ENCODE measurements around the gene ALDH16A1.
"Not testable (repeated sequence)": the region's sequence is repeated elsewhere in the genome, so short reads cannot be mapped to it uniquely, and the experiment has no call there.

Gene ALDH16A1

GRCh38 chr19:49440439-49441209 is 12.4 kb upstream of the ALDH16A1 start:
- DNase-seq (ENCODE audit: low read depth in 2 of 2), result no peak

DNA sequence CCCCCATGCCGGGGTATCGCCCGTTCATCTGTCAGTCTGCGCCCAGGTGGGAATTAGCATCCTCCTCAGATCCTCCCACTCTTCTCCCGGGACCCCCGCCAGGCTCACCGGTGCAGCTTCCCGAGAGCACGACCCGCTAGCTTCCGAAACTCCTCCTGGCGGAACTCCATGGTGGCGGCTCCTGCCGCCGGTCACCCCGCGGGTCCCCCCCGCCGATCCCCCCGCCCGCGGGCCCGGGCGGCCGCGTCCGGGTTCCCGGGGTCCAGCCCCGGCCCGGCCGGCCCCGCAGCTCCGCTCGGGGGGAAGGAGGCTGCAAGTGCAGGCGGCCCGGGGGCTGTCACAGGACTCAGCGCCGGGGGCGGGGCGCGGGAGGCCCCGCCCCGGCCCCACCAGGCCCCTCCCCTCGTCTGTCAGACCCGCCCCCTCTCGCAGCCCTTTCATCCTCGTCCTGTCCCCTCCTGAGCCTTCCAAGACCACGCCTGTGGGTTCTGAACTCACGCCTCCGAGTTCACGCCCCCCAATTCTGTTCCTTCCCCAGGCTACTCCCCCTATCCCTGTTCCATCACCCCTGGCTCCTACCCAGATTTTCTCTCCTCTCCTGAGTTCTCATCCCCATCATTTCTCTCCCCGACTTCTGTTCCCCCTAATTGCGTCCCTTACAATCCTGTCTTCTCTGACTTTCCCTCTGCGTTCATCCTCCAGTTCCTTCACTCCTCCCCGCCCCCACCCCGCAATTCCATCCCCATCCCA is 11.6 kb upstream of the ALDH16A1 start, which contains the start of gene SLC17A7:
SLC17A7 (minus strand) TSS at position 318 of the 750 bp plus-strand sequence; CDS start at position 170, 148 bp downstream.
- no peak for DNase-seq (ENCODE audit: low read depth in 2 of 2)

DNA sequence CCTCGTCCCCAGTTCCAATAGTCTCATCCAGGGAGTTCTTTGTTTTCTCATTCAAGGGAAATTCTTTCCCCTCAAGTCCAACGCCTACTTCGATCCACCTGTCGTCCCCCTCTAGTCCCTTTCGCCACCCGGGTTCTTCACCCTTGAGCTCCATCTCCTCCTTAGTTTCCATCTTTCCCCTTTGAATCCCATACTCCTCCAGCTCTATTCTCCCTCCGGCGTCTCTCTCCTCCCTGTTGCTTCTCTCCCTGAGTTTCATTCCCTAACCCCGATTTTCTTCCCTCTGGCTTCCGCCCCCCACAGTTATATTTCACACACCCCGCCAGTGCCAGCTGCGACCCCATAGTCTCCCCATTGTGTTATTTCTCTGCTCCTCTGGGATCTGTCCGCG is 11.1 kb upstream of the ALDH16A1 start:
- DNase-seq (ENCODE audit: low read depth in 2 of 2), result no peak

DNA sequence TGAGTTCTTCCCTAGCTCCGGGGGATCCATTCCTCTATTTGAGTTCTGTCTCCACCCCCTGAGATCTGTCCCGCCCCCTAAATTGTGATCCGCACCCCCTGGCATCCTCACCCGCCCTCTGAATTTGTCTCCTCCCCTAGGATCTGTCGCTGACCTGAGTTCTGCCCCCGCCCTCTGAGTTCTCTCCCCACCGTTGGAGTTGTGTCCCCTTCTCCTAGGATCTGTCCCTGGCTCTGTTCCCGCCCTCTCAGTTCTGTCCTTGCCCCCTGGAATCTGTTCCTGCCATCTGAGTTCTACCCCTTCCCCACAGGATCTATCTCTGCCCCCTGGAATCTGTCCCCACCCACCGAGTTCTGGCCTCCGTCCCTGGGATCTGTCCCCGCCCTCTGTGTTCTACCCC is 10.7 kb upstream of the ALDH16A1 start:
- no peak for DNase-seq (ENCODE audit: low read depth in 2 of 2)

DNA sequence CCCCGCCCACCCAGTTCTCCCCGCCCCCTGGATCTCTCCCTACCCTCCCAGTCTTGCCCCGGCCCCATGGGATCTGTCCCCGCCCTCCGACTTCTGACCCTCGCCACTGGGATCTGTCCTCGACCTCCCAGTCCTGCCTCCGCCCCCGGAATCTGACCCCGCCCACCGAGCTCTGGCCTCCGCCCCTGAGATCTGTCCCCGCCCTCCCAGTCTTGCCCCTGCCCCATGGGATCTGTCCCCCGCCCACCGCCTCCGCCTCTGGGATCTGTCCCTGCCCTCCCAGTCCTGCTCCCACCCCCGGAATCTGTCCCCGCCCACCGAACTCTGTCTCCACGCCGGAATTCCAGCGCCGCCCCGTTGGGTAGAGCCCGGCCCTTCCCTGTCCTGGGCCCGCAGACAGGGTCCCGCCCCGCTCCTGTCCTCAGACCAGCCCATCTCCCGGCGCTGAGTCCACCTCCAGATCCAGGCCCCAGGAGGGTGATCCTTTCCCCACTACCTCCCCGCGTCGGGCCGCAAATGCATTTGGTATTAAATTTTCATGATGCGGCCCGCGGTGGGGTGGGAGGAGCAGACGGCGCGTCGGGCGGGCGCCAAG is 10.2 kb upstream of the ALDH16A1 start:
- DNase-seq (ENCODE audit: low read depth in 2 of 2), result no peak

DNA sequence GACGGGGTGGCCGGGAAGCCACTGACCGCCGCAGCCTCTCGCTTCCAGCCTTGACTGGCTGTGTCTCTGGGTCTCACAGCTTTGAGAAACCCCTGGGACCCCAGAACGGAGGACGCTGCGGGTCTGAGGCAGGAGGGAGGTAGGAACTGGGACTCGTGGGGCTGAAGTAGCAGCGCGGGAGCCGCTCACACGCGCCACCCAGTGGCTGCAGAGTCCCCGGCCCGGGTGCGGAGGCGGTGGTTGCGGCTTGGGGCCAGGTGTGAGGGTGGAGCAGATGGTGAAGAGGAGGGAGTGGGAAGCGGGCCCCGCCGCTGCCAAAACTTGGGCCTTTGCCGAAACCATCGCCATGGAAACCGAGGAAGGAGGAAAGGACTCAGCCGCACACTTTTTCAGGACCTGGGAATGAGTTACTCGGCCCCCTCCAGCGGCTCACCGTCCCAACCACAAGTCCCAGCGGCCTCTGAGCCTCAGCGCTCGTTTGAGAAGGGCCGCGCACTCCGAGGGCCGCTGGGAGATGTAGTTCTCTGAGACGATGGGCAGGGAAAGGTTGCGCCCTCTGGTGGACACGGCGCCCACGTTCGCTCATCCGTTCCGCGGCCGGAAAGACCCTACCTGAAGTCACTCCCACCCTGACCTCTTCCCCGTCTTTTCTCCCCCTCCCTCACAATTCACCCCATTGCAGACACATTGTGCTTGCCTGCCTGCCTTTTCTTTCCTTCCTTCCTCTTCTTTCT is 9.5 kb upstream of the ALDH16A1 start:
- DNase-seq (ENCODE audit: low read depth in 2 of 2), result peak; percentile 83 to 89

- DNase-seq (ENCODE audit: low read depth in 2 of 2), result not testable (repeated sequence)
These were observed 8.8 kb upstream of the ALDH16A1 start for GRCh38 chr19:49444100-49444700.

DNA sequence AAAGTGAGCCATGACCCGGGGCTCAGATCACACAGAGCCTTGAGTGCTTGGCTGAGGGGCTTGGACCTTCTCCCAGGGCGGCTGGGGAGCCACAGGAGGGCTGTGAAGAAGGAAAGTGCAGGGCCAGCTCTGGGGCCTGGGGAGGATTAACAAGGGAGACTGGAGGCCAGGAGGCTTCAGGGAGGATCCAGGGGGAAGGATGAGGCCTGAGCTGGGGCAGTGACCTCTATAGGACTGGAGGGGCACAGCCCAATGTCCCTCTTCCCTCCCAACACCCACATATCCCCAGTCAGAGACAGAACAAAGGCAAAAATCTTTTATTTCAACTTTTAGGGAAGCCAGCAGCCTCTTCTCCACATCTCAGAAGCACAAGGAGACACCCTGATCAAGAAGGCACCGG is 7.0 kb upstream of the ALDH16A1 start:
- DNase-seq (ENCODE audit: low read depth in 2 of 2), result no peak

DNA sequence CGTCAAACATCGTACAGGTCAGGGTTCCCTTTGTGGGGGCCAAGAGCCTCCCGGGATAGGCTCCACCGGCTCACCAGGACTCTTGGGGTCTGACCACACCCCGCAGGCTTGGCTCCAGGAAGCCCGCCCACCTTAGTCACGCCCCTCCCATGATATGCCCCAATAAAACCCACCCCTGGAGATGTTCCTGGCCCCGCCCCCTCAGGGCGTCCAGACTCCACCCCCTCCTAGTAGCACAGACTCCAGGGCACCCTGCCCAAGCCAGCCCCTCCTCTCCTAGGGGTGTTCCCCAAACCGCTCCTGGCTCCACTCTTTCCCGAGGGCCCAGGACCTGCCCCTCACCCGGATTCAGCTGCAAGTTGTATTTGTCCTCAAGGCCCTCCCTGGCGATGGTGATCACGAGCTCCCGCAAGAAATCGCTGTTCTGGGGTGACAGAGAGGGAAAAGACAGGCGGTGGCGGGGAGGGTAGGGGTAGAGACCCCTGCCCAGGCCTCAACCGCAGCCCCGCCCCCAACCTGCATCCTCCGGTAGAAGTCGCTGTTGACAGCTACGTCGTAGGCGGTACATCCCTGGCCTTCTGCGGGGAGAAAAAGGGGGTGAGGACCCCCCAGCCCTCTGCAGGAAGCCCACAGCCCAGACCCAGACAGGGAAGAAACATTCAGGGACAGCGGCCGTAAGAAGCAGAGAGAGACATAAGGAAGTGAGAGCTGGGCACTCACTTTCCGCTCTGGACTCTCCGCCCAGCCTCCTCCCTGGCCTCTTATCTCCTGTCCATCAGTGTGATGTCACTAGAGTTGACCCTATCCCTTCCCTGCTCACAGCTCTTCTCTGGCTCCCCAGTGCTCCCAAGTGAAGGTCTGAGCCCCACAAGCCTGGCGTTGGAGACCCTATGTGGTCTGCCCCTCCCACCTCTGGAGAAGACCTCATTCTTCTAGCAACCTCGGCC is 5.3 kb upstream of the ALDH16A1 start:
- DNase-seq (ENCODE audit: low read depth in 2 of 2), result no peak

DNA sequence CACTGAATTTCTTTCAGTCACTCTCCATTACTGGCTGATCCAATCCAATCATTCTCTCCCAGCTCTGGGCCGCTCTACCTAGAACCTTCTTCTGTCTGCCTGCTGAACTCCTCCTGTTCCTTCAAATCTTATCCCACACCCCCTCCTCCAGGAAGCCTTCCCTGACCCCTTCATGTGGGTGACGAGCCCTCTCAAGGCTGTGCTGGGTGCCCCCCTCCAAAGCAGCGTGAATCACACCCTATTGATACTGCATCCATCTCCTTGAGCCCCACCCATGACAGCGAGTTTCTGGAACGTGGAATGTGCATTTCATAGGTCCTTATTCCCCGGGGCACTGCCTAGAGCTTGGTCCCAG is 4.6 kb upstream of the ALDH16A1 start:
- DNase-seq (ENCODE audit: low read depth in 2 of 2), result no peak

GRCh38 chr19:49450405-49450804 is 2.6 kb upstream of the ALDH16A1 start:
- no peak for DNase-seq (ENCODE audit: low read depth in 2 of 2)

GRCh38 chr19:49451430-49452181 is 1.4 kb upstream of the ALDH16A1 start, which contains the start of gene PIH1D1:
Gene PIH1D1, minus strand, starts transcription at chr19:49451814. Its CDS starts 240 bp downstream, at chr19:49451574.
- DNase-seq (ENCODE audit: low read depth in 2 of 2), result peak; percentile 80 to 89

DNA sequence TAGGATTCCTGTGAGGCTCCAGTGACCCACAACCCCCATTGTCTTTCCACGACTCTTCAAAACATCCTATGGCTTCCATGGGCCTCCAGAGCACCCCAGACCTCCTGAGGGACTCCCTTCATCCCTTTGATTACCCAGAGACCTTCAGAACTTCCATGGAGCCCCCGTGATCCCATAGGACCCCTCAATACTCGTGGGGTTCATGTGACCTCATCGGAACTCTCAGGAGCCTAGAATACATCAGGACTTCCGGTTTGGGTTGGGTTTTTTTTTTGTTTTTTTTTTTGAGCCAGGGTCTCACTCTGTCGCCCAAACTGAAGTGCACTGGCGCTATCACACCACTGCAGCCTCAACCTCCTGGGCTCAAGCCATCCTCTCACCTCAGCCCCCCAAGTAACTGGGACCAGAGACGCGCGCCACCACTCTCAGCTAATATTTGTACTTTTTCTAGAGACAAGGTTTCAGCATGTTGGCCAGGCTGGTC is 774 bp downstream of the ALDH16A1 start:
- DNase-seq (ENCODE audit: low read depth in 2 of 2), result no peak

GRCh38 chr19:49455773-49456172 is 2.7 kb downstream of the ALDH16A1 start:
- DNase-seq (ENCODE audit: low read depth in 2 of 2), result no peak

GRCh38 chr19:49456326-49456725 is 3.3 kb downstream of the ALDH16A1 start:
- DNase-seq (ENCODE audit: low read depth in 2 of 2), result no peak

GRCh38 chr19:49458567-49458903 is 5.5 kb downstream of the ALDH16A1 start:
- no peak for DNase-seq (ENCODE audit: low read depth in 2 of 2)

DNA sequence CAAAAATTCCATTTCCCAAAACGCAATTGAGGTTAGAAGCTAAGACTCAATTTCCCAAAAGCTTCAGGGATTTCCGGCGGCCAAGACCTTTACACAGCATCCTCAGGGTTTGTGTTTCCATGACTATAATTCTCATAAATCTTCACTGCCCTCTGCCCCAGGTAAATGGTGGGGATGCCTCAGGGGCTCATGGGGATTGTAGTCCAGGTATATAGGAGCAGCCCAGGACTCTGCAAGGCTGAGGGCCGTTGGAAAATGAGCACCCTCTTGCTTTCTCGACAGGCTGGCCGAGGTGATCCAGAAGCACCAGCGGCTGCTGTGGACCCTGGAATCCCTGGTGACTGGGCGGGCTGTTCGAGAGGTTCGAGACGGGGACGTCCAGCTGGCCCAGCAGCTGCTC is 6.4 kb downstream of the ALDH16A1 start:
- no peak for DNase-seq (ENCODE audit: low read depth in 2 of 2)

GRCh38 chr19:49461130-49461529 is 8.1 kb downstream of the ALDH16A1 start:
- not testable (repeated sequence) for DNase-seq (ENCODE audit: low read depth in 2 of 2)

GRCh38 chr19:49461656-49462055 is 8.6 kb downstream of the ALDH16A1 start:
- DNase-seq (ENCODE audit: low read depth in 2 of 2), result no peak

DNA sequence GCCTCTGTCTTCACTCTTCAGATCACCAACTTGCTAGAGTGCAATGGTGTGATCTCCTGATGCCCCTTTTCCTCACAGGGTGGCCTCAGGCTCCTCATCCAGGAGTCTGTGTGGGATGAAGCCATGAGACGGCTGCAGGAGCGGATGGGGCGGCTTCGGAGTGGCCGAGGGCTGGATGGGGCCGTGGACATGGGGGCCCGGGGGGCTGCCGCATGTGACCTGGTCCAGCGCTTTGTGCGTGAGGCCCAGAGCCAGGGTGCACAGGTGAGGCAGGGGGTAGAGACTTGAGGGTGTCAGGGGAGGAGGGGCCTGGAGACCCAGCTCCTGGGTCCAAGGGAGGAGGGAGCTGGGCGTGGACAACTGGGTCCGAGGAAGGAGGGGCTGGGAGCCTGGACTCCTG is 9.5 kb downstream of the ALDH16A1 start:
- no peak for DNase-seq (ENCODE audit: low read depth in 2 of 2)
